Activated CD4-positive, alpha-beta memory T cell treated with anti-CD3 and anti-CD28 coated beads for 36 hours (primary cell): Measurements from ENCODE around the gene KEL. TPM values are rescaled to one million over a fixed set of nuclear protein-coding genes. Genes with fewer than 3 reads are reported as not detected.

Experiments used
- CTCF ChIA-PET: fragments of 350-600 bp; sonication (Branson Sonifier 250); formaldehyde crosslinking; loops from one replicate; lab custom pipeline; 2021; ENCODE audit warnings: antibody characterized with exemption, inconsistent platforms; lab: Charles Lee
- POLR2A ChIA-PET: fragments of 350-600 bp; sonication (Branson Sonifier 250); formaldehyde crosslinking; loops from one replicate; lab custom pipeline; 2021; ENCODE audit warnings: antibody characterized with exemption; lab: Charles Lee
- DNase-seq: peaks from one replicate; pipeline ENCODE4 v3.0.0-alpha.2; 2020
- H3K27ac Mint-ChIP-seq: one replicate; pipeline ENCODE4 v1.8.0; 2021; ENCODE audit warnings: mixed read lengths
- H3K27me3 Mint-ChIP-seq: one replicate; pipeline ENCODE4 v1.8.0; 2021; ENCODE audit warnings: mixed read lengths
- H3K36me3 Mint-ChIP-seq: one replicate; pipeline ENCODE4 v1.8.0; 2021; ENCODE audit warnings: mixed read lengths
- H3K4me1 Mint-ChIP-seq: one replicate; pipeline ENCODE4 v1.8.0; 2021; ENCODE audit warnings: low read depth, mixed read lengths
- H3K4me3 Mint-ChIP-seq: one replicate; pipeline ENCODE4 v1.8.0; 2021; ENCODE audit warnings: mild to moderate bottlenecking, mixed read lengths
- H3K9me3 Mint-ChIP-seq: one replicate; pipeline ENCODE4 v1.8.0; 2021; ENCODE audit warnings: mixed read lengths
- intact Hi-C: fragments of 100-400 bp; cut with micrococcal nuclease; formaldehyde crosslinking; loops from one replicate; pipeline ENCODE4 v1.15.1; 2023
- total RNA-seq, 2 experiments: library from RNA; stranded (reverse); gene quantifications; one replicate each; pipeline ENCODE4 v1.2.3, GENCODE V29; 2021

KEL gene
- total RNA-seq, 2 experiments from 2014 or later: 0.34 to 0.55 TPM

DNA sequence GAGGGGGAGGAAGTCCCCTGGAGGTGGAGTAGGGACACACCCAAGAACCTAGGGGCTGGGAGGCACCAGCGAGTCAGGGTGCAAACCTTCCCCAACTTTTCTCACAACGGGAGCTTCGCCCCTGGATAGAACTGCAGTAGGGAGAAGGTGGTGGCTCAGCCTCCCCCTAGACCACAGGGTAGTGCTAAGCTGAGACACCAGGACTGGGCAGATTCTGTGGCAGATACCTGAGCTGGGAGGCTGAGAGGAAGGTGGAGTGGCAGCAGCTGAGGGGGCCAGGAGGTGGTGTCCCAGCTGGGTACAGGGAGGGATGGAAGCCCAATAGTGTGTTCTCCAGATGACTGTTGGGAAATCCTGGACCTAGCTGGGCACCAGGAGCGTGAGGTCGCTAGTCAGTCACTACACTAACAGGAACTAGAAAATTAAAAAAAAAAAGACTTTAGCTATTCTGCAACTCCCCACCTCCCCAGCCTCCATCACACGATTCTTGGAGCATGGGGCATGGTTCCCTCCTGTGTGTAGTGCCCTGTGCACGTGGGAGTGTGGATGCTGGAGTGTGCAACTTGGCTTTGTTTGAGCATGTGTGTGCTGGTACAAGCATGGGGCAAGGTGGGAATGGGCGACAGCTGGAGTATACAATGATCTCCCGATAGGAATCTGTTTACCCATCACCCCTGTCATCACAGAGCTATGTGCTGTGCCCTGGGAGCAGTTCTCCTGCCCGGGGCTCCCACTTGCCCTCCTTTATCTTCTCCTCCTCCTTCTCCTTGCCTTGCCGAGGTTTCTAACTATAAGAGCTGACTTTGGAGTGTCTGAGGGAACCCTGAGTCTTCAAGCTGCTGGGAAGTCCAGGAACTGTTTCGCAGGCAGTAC lies 67.8 kb downstream of the KEL start:
- H3K27ac Mint-ChIP-seq: no peak overlapping the region
- no peak for DNase-seq
- no peak overlapping the region for H3K4me3 Mint-ChIP-seq
- H3K27me3 Mint-ChIP-seq: peaks cover 6% of the 10 kb centered on the region
- no peaks in the 10 kb centered on the region for H3K9me3 Mint-ChIP-seq
- H3K4me1 Mint-ChIP-seq: no peaks in the 10 kb centered on the region
- H3K36me3 Mint-ChIP-seq: no peaks in the 10 kb centered on the region
- ChIA-PET POLR2A (no interaction called here), CTCF (interaction anchor here (1.0 to 1.9 kb wide), 2 partner anchors 13 to 22 kb away, joined by 3 to 6 read pairs; no protein-coding TSS in a partner anchor)
- intact Hi-C loops: no loop called here

GRCh38 chr7:142892951-142893350 lies 69.2 kb downstream of the KEL start:
- POLR2A ChIA-PET: no interaction called here
- Mint-ChIP-seq H3K4me3 (no peak overlapping the region), H3K27ac (no peak overlapping the region), H3K27me3 (peaks cover 6% of the 10 kb centered on the region), H3K4me1 (no peaks in the 10 kb centered on the region), H3K9me3 (no peaks in the 10 kb centered on the region), H3K36me3 (no peaks in the 10 kb centered on the region)
- intact Hi-C loops: no loop called here
- CTCF ChIA-PET: interaction anchor here (0.6 kb wide), 1 partner anchor 32 kb away, joined by 5 read pairs; no protein-coding TSS in a partner anchor
- no peak for DNase-seq

DNA sequence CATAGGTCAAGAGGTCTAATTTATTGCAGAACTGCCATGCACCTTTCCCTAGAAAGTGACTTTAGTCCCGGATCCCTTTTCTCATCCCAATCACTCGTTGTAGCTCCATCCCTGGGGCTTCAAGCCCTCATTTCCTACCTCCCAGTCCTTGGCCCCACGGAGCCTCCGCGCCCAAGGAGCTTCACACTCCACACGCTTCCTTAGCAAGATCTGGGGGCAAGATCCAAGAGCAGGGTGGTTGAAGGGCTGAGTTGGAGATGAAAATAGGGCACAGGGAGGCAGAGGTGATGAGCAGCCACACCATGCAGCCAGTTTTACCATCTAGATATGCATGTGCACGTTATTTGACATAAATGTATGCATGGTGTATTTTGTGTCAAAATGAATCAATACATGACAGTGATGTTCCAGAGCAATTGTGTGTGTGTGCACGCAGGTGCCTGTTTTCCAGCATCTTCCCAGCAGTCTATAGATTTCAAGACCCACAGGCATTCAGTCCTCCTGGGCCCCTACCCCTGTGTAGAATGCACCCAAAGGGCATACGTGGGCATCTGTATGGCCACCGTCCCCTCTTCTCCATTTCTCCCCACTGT lies 70.6 kb downstream of the KEL start:
- H3K27me3 Mint-ChIP-seq: peaks cover 2% of the 10 kb centered on the region
- no peak for DNase-seq
- no peak overlapping the region for H3K4me3 Mint-ChIP-seq
- ChIA-PET CTCF (no interaction called here), POLR2A (no interaction called here)
- H3K4me1 Mint-ChIP-seq: no peaks in the 10 kb centered on the region
- H3K27ac Mint-ChIP-seq: no peak overlapping the region
- no peaks in the 10 kb centered on the region for H3K9me3 Mint-ChIP-seq
- intact Hi-C loops: no loop called here
- no peaks in the 10 kb centered on the region for H3K36me3 Mint-ChIP-seq

Other genes with a start within 250 kb of the KEL start
- gene PRSS1, start 212.9 kb downstream of the KEL start, total RNA-seq: not detected
- gene PRSS2, start 191.4 kb downstream of the KEL start, total RNA-seq: not detected
- gene EPHB6, start 107.3 kb downstream of the KEL start, total RNA-seq: 10 to 100 TPM in 1 of 2 experiments, 1 to 10 TPM in 1; 9.5 to 11.0 TPM
- gene TRPV6, start 76.6 kb downstream of the KEL start, total RNA-seq: not detected
- not detected for gene TRPV5, start 28.6 kb downstream of the KEL start, total RNA-seq
- gene LLCFC1, start 22.9 kb downstream of the KEL start, total RNA-seq: not detected
- not detected for gene OR9A2, start 64.8 kb upstream of the KEL start, total RNA-seq
- not detected for gene OR6V1, start 90.0 kb upstream of the KEL start, total RNA-seq
- gene PIP, start 169.7 kb upstream of the KEL start, total RNA-seq: not detected
- gene TAS2R39, start 221.1 kb upstream of the KEL start, total RNA-seq: not detected